ACC112 (cell line): ENCODE results near the gene SLCO4A1.

Experiments
- H2AFZ ChIP-seq: fragments of 200-600 bp; sonication (generic); one replicate; pipeline ENCODE4 v1.6.0; 2017; ENCODE audit warnings: antibody characterized with exemption, low read length; ENCODE audit not compliant: unreplicated experiment
- H3K27ac ChIP-seq: fragments of 200-600 bp; sonication (generic); 2 replicates; pipeline ENCODE4 v1.5.1; 2014; ENCODE audit warnings: low read depth, mild to moderate bottlenecking, antibody characterized with exemption, low read length, moderate library complexity
- H3K27me3 ChIP-seq: fragments of 200-600 bp; sonication (generic); 2 replicates; pipeline ENCODE4 v1.6.1; 2014; ENCODE audit warnings: mild to moderate bottlenecking, antibody characterized with exemption, low read length, moderate library complexity, mixed read lengths; ENCODE audit not compliant: insufficient read depth
- H3K36me3 ChIP-seq: fragments of 200-600 bp; sonication (generic); 2 replicates; pipeline ENCODE4 v1.6.1; 2016; ENCODE audit warnings: mild to moderate bottlenecking, antibody characterized with exemption, low read length, moderate library complexity, mixed read lengths; ENCODE audit not compliant: insufficient read depth
- H3K4me1 ChIP-seq: fragments of 200-600 bp; sonication (generic); one replicate; pipeline ENCODE4 v1.6.1; 2016; ENCODE audit warnings: low read length, mixed read lengths; ENCODE audit not compliant: insufficient read depth, unreplicated experiment, control insufficient read depth
- H3K4me3 ChIP-seq: fragments of 200-600 bp; sonication (generic); 2 replicates; pipeline ENCODE4 v1.5.1; 2014; ENCODE audit warnings: mild to moderate bottlenecking, low read depth, low read length
- H3K79me2 ChIP-seq: fragments of 200-600 bp; sonication (generic); one replicate; pipeline ENCODE4 v1.6.0; 2016; ENCODE audit warnings: low read length; ENCODE audit not compliant: control insufficient read depth, unreplicated experiment, insufficient read depth

SLCO4A1 gene

DNA sequence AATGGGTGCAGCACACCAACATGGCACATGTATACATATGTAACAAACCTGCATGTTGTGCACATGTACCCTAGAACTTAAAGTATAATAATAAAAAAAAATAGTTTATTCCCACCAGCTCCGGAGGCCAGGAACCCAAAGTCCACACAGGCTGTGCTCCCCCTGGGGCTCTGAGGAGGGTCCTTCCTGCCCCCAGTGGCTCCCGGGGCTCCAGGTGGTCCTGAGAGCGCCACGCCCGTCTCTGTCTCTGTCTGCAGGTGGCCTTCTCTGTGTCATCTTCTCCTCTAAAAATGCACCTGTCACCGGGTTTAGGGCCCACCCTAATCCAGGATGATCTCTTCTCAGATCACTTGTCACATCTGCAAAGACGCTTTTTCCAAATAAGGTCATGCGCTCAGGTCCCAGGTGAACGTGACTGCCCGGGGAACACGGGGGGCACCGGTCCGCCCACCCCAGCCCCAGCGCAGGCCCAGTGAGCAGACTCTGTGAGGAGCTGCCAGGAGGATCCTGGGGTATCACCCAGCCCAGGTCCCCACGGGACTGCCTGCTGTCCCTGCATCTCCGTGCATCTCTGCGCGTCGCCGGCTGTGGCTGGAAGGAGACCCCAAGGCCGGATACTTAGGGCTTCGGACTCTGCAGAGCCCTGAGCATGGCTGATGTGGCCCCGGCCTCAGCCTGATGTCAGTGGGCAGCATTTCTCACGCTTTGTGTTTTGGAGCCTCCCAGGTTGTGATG, 11.8 kb downstream of the SLCO4A1 start:
- Histone ChIP-seq H3K27ac (no peak overlapping the region), H3K4me1 (peaks cover 15% of the 10 kb centered on the region), H2AFZ (no peak overlapping the region), H3K4me3 (no peak overlapping the region), H3K36me3 (no peaks in the 10 kb centered on the region), H3K27me3 (no peaks in the 10 kb centered on the region), H3K79me2 (no peaks in the 10 kb centered on the region)

DNA sequence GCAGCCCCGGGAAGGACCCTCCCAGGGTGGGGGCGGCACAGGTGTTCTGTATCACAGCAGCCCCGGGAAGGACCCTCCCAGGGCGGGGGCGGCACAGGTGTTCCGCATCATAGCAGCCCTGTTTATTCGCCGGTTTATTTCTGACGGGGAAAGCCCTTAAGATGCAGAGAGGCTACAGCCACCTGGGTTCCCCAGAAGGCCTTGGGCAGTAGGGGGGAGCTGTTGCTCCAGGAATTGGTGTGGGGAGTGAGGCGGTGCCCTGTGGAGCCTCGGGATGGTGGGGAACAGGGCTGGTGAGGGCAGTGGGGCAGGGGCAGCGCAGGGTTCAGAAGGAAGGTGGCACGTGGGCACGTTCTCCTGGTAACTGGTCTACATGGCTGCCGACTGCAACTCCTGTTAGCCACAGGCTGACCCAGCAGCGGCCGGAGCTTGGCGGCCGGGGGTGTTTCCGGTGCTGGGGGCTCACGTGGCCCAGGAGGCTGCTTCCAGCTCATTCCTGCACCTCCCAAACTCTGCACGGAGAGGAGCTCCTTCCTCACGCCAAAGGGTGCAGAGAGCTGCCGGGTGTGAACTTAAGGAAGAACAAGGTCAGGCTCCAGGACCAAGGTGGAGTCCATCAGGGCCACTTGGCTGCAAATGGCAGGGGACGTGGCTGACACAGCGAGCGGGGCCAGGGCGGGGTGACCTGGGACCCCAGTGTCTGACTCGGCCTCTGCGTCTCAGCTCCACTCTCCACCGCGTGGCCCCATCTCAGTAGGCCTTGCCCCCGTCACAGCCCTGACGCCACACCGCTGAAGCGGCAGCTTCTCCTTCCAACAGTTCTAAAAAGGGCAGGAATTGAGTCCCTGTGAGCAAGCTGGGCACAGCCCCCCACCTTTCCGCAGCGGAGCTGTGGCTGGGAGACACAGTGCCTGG, 13.2 kb downstream of the SLCO4A1 start:
- no peaks in the 10 kb centered on the region for H3K79me2 ChIP-seq
- H3K4me3 ChIP-seq, result no peak overlapping the region
- no peaks in the 10 kb centered on the region for H3K27me3 ChIP-seq
- no peak overlapping the region for H2AFZ ChIP-seq
- no peak overlapping the region for H3K27ac ChIP-seq
- peaks cover 15% of the 10 kb centered on the region for H3K4me1 ChIP-seq
- H3K36me3 ChIP-seq, result no peaks in the 10 kb centered on the region

DNA sequence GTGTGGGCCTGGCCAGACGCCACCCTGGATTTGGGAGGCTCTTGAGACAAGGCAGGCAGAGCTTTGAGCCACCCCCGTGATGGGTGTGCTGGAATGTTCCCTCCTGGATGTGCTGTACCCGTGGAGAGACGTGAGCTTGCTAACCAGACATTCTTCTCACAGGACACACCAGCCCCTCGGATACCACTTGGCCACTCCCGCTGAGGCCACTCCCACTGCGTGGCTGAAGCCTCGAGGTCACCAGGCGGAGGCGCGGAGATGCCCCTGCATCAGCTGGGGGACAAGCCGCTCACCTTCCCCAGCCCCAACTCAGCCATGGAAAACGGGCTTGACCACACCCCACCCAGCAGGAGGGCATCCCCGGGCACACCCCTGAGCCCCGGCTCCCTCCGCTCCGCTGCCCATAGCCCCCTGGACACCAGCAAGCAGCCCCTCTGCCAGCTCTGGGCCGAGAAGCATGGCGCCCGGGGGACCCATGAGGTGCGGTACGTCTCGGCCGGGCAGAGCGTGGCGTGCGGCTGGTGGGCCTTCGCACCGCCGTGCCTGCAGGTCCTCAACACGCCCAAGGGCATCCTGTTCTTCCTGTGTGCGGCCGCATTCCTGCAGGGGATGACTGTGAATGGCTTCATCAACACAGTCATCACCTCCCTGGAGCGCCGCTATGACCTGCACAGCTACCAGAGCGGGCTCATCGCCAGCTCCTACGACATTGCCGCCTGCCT, 14.1 kb downstream of the SLCO4A1 start:
- Histone ChIP-seq H2AFZ (no peak overlapping the region), H3K36me3 (no peaks in the 10 kb centered on the region), H3K79me2 (no peaks in the 10 kb centered on the region), H3K27ac (no peak overlapping the region), H3K4me3 (no peak overlapping the region), H3K27me3 (no peaks in the 10 kb centered on the region), H3K4me1 (peaks cover 15% of the 10 kb centered on the region)

DNA sequence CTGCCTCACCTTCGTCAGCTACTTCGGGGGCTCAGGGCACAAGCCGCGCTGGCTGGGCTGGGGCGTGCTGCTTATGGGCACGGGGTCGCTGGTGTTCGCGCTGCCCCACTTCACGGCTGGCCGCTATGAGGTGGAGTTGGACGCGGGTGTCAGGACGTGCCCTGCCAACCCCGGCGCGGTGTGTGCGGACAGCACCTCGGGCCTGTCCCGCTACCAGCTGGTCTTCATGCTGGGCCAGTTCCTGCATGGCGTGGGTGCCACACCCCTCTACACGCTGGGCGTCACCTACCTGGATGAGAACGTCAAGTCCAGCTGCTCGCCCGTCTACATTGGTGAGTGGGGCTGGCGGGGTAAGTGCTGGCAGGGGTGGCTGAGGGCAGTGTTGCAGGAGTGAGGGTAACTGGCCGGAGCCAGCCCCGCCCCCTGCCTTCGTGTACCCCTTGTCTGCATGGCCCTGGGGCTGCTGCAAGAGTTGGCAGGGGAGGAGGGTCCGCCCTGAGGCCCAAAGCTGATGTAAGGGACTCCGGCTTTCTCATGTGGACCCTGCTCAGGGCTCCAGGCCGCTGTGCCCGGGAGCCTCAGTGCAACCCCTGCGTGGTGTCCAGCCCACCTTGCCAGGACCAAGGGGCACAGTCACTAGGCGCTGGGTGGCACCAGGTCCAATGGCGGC, 14.8 kb downstream of the SLCO4A1 start:
- H3K27ac ChIP-seq, result no peak overlapping the region
- H3K27me3 ChIP-seq, result no peaks in the 10 kb centered on the region
- H3K4me3 ChIP-seq, result no peak overlapping the region
- no peaks in the 10 kb centered on the region for H3K36me3 ChIP-seq
- H3K79me2 ChIP-seq, result no peaks in the 10 kb centered on the region
- H3K4me1 ChIP-seq, result peaks cover 13% of the 10 kb centered on the region
- no peak overlapping the region for H2AFZ ChIP-seq

DNA sequence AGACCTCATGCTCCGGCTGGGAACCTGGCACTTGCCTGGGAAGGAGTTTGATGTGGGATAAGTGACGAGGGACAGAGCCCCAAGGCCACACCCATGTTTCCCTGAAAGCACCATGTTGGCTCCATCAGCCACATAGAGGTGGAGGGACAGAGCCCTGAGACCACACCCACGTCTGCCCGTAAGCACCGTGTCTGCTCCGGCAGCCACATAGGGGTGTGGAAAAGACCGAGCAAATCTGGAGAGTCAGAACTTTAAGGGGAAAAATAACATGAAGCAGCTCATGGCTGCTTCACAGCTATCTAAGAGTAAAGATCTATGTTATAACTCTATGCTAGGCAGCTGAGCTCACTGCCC, 15.3 kb downstream of the SLCO4A1 start:
- no peaks in the 10 kb centered on the region for H3K79me2 ChIP-seq
- H3K4me3 ChIP-seq, result no peak overlapping the region
- H3K27ac ChIP-seq, result no peak overlapping the region
- H3K4me1 ChIP-seq, result peaks cover 16% of the 10 kb centered on the region
- no peaks in the 10 kb centered on the region for H3K27me3 ChIP-seq
- no peaks in the 10 kb centered on the region for H3K36me3 ChIP-seq
- H2AFZ ChIP-seq, result no peak overlapping the region

DNA sequence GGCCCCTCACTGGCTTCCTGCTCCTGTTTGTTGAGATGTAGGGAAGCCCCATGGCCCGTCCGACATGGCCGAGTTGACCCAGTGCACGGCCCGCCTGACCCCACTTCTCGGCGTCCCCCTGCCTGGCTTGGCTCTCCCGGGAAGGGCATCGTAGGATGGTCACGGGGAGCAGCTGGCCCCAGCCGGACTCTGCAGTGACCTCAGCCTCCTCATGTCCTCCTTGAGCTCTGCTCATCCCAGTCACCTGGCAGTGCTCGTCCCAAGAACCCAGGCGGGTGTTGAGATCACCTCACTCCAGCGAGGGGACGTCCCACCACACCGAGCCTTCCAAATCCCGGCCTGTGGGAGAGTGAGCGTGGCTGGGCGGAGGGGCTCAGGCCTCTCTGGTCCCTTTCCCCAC, 15.7 kb downstream of the SLCO4A1 start:
- H3K4me3 ChIP-seq, result no peak overlapping the region
- H2AFZ ChIP-seq, result no peak overlapping the region
- H3K79me2 ChIP-seq, result no peaks in the 10 kb centered on the region
- H3K36me3 ChIP-seq, result no peaks in the 10 kb centered on the region
- H3K4me1 ChIP-seq, result peaks cover 12% of the 10 kb centered on the region
- H3K27ac ChIP-seq, result no peak overlapping the region
- no peaks in the 10 kb centered on the region for H3K27me3 ChIP-seq

DNA sequence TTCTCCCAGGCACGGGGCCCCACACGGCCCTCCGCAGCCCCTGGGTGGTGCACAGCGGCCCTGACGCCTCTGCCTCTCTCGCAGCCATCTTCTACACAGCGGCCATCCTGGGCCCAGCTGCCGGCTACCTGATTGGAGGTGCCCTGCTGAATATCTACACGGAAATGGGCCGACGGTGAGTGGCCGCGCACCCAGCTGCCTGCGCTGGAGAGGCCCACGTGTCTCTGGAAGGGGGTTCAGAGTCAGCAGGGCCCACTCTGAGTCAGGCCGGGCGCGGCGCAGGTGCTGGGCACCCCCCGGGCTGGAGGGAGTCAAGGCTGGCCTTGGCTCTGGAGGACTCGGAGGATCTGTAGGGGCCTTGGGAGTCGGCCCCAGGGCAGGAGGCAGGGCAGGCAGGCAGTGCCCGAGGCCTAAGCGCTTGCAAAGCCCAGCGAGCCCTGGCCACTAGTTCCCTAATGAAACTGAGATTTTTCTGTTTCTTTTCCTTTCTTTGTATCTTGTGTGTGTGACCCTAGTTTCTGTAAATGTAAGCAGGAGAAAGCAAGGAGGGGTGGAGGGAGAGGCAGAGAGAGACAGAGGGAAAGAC, 16.4 kb downstream of the SLCO4A1 start:
- Histone ChIP-seq H3K27me3 (no peaks in the 10 kb centered on the region), H3K27ac (no peak overlapping the region), H2AFZ (no peak overlapping the region), H3K79me2 (no peaks in the 10 kb centered on the region), H3K36me3 (no peaks in the 10 kb centered on the region), H3K4me3 (no peak overlapping the region), H3K4me1 (peaks cover 6% of the 10 kb centered on the region)

DNA sequence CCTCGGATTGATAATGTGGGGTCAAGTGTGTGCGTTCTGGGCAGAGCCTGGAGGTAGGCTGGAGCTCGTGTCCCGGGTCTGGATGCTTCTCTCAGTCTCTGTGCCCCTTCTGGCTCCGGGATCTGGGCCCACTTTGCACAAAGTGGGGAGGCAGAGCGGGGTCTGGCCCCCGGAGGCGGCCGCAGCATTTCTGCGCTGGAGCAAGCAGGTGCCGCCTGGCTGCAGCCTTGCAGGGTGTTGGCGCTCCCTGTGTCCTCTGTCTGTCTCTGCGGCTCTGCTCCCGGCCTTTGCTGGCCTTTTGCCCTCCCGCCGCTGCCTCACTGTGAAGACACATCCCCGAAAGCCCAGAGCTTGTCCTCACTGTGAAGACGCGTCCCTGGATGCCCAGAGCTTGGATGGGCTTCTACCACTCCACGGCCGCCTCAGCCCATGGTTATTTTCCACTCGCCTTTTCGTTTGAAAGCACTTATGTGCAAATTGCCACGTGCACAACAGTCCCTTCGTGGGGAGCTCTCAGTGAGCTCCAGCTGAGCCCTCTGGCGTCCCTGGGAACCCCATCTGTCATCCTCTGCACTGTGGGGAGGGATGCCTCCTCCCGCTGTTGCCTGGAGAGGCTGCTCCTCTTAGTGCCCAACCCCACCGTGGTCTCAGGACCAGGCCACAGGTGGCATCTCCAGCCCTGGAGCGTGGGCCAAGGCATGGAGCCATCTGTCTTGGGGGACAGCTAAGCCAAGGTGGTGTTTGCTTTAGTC, 17.4 kb downstream of the SLCO4A1 start:
- Histone ChIP-seq H3K27me3 (no peaks in the 10 kb centered on the region), H3K36me3 (no peaks in the 10 kb centered on the region), H3K4me3 (no peak overlapping the region), H3K27ac (no peak overlapping the region), H3K79me2 (no peaks in the 10 kb centered on the region), H3K4me1 (peaks cover 6% of the 10 kb centered on the region), H2AFZ (no peak overlapping the region)

DNA sequence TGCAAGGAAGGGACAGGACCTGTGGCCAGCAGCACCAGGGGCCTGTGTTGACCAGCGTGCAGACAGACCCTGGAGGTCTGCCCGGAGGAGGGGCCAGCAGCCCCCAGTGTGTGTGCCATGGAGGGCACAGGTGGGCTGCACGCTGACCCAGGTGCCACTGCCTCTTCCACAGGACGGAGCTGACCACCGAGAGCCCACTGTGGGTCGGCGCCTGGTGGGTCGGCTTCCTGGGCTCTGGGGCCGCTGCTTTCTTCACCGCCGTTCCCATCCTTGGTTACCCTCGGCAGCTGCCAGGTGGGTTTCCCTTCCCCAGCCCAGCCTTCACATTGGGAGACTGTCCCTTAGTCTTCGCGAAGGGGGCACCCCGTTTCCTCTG, 17.9 kb downstream of the SLCO4A1 start:
- Histone ChIP-seq H3K4me3 (no peak overlapping the region), H3K79me2 (no peaks in the 10 kb centered on the region), H2AFZ (no peak overlapping the region), H3K36me3 (no peaks in the 10 kb centered on the region), H3K27me3 (no peaks in the 10 kb centered on the region), H3K27ac (no peak overlapping the region), H3K4me1 (peaks cover 6% of the 10 kb centered on the region)
